NCI-H2107 treated with DMSO at 0.1 percent for 48 hours (cell line): ENCODE measurements around the gene TTR.

Source experiments
- DNase-seq: peaks from one replicate; lab custom pipeline; 2025; ENCODE audit not compliant: unreplicated experiment; lab: John Stamatoyannopoulos, UW

The TTR gene

DNA sequence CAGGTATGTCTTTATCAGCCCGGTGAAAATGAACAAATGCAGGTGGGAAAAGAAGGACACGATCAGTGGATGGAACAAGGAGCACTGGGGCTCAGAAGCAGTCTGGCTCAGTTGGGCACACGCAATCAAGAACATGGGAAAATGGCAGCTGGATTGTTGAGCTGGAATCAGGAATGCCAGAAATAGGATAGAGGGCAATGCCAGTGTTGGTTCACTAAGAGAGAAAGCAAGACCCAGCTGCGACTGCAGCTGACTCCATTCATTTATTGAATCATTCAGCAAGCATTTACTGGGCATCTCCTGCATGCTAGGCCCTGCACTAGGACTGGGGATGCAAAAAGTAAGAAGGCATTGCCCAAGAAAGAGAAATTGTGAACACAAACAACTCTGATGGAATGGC lies 13.6 kb upstream of the TTR start:
- DNase-seq = no peak

DNA sequence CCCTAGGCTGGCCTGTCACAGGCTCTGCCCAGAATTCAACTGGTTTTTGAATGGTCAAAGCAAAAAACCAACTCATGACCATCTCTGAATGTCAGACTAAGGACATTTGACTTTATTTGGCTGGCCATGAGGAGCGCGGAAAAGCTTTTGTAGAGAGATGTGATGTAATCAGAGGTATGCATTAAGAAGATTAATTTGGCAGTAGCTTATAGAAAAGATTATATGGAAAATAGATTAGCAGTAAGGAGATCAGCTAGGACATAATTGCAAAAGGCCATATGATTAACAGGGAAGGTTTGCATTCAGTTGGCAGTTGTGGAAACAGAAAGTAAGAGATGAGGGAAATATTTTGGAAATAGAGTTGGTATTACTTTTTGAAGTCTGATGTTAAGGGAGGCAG lies 12.3 kb upstream of the TTR start:
- no peak for DNase-seq

DNA sequence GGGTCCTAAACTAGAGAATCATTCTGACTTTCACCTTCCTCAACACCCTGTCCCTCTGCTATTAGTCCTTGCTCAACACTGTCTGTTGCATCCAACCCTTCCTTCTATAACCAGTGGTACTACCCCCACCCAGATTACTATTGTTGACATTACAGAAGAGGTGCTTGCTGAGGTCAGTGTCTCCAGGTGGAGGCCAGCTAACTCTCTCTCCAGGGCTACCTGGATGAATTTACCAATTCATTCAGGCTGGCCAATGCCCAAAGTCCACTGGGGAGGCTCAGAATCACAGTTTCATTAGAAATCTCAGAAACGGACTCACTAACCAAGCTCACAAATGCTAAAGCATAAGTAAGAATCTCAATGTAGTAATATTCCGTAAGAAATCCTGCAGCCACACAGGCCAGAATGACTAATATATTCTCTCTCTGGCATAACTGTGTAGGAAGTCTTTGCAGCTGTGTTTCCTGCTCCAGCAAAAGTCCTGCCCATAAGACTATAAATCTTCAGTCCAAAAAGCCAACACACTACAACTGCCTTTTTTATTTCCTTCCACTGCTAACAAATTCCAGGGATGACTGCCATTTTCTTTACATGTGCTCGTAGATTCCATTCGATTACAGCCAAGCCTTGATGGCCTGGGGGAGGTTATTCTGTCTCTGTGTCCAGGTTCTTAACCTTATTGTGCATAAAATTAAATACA lies 10.0 kb upstream of the TTR start:
- DNase-seq = no peak

DNA sequence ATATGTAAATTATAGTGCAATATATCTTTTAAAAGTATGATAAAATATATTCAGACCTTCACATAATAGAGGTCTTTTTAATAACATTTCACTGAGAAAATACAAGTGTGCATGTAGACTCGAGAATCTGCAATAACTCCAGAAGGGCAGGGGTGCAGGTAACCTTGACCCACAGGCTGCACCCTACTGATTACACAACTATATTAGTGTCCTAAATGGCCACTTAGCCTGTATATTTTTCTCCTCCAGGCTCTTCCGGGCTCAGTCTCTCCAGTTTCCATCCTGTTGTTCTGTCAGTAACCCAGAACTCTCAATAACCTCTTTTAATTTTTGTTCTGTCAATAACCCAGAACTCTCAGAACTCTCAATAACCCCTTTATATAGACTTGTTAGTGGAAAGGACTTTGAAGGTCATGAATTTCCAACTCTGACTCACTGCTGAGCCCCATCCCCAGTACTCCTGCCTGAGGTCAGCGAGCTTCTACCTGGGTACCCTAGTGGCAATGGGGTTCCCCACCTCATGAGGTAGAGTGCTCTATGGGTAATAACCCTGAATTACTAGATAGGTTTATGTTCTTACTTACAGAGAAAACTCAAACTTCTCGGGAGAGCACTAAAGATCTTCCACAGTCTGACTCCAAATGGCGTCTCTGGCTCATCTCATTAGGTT lies 8.4 kb upstream of the TTR start:
- DNase-seq = no peak

DNA sequence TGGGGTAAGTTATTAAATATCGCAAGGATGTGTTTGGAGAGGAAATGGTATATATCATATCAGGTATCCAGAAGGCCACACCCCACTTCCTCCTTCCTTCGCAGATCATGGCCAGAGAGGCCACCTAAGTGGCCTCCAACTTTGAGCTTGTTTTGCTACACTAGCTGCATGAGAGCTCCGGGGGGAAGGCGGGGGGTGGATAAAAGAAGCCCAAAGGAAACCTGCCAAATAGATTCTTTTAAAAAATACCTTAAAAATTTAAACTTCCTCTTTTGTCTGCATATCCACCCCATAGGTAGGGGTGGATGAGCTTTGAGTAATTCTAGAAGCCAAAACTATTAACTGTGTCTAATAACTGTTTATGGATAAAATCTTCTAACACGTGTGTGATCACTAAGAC lies 5.7 kb upstream of the TTR start:
- DNase-seq = no peak

DNA sequence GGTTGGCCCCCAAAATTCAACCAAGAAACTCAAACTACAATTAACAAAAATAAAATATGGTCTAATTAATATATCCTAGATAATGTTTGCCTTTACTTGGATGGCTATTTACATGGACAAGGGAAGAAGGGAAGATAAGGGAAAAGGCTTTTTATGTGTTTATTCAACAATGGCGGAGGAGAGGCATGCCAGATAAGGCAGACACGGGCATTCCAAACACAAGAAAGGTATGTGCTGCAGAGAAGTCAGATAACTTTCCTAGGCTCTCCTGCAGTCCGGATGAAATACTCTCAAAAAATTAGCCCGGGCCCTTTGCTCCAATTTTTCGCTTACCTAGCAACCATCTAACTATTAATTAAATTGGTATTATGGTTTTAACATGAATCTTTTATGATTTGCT lies 5.1 kb upstream of the TTR start:
- DNase-seq = no peak

DNA sequence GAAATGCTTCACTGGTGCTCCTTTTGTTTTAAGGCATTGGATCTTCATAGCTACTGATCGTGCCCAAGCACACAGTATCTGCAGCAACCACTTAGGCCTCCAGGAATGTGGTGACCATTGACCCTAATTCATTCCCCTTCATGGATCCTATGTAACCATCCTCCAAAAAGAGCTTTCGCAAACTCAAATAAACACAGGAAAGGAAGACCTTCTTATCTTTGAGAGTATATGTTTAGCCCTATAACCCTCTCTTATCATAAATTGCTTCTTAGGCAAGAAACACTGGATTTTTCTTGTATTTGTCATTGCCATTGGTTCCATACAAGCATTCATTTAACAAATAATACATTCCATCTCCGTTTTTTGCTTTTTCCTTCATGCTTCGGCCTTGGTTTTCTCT lies 4.1 kb upstream of the TTR start:
- DNase-seq = no peak

DNA sequence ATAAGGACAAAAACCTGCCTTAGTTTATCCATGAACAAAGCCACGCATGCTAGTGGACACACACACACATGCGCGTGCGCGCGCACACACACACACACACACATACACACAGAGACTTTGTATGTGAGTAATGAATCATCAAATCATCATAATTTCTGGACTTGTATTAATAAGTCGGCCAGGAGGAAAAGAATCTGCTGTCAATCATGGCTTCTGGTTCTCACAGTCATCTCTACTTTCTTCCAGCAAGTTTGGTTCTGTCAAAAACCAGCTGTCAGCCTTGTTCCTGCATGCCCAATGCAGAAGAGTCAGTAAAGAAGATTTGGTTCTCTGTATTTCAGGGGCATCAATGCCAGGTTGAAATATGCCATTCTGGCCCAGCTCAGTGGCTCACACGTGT lies 1.1 kb upstream of the TTR start:
- no peak for DNase-seq

DNA sequence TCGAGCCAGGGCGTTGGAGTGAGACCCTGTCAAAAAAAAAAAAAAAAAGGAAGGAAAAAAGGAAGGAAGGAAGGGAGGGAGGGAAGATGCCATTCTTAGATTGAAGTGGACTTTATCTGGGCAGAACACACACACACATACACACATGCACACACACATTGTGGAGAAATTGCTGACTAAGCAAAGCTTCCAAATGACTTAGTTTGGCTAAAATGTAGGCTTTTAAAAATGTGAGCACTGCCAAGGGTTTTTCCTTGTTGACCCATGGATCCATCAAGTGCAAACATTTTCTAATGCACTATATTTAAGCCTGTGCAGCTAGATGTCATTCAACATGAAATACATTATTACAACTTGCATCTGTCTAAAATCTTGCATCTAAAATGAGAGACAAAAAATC lies 564 bp upstream of the TTR start:
- no peak for DNase-seq

DNA sequence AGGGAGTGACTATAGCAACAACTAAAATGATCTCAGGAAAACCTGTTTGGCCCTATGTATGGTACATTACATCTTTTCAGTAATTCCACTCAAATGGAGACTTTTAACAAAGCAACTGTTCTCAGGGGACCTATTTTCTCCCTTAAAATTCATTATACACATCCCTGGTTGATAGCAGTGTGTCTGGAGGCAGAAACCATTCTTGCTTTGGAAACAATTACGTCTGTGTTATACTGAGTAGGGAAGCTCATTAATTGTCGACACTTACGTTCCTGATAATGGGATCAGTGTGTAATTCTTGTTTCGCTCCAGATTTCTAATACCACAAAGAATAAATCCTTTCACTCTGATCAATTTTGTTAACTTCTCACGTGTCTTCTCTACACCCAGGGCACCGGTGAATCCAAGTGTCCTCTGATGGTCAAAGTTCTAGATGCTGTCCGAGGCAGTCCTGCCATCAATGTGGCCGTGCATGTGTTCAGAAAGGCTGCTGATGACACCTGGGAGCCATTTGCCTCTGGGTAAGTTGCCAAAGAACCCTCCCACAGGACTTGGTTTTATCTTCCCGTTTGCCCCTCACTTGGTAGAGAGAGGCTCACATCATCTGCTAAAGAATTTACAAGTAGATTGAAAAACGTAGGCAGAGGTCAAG lies 955 bp downstream of the TTR start:
- DNase-seq = no peak

DNA sequence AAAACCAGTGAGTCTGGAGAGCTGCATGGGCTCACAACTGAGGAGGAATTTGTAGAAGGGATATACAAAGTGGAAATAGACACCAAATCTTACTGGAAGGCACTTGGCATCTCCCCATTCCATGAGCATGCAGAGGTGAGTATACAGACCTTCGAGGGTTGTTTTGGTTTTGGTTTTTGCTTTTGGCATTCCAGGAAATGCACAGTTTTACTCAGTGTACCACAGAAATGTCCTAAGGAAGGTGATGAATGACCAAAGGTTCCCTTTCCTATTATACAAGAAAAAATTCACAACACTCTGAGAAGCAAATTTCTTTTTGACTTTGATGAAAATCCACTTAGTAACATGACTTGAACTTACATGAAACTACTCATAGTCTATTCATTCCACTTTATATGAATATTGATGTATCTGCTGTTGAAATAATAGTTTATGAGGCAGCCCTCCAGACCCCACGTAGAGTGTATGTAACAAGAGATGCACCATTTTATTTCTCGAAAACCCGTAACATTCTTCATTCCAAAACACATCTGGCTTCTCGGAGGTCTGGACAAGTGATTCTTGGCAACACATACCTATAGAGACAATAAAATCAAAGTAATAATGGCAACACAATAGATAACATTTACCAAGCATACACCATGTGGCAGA lies 3.6 kb downstream of the TTR start:
- DNase-seq = no peak

DNA sequence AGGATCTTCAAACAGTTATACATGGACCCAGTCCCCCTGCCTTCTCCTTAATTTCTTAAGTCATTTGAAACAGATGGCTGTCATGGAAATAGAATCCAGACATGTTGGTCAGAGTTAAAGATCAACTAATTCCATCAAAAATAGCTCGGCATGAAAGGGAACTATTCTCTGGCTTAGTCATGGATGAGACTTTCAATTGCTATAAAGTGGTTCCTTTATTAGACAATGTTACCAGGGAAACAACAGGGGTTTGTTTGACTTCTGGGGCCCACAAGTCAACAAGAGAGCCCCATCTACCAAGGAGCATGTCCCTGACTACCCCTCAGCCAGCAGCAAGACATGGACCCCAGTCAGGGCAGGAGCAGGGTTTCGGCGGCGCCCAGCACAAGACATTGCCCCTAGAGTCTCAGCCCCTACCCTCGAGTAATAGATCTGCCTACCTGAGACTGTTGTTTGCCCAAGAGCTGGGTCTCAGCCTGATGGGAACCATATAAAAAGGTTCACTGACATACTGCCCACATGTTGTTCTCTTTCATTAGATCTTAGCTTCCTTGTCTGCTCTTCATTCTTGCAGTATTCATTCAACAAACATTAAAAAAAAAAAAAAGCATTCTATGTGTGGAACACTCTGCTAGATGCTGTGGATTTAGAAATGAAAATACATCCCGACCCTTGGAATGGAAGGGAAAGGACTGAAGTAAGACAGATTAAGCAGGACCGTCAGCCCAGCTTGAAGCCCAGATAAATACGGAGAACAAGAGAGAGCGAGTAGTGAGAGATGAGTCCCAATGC lies 4.6 kb downstream of the TTR start:
- no peak for DNase-seq

DNA sequence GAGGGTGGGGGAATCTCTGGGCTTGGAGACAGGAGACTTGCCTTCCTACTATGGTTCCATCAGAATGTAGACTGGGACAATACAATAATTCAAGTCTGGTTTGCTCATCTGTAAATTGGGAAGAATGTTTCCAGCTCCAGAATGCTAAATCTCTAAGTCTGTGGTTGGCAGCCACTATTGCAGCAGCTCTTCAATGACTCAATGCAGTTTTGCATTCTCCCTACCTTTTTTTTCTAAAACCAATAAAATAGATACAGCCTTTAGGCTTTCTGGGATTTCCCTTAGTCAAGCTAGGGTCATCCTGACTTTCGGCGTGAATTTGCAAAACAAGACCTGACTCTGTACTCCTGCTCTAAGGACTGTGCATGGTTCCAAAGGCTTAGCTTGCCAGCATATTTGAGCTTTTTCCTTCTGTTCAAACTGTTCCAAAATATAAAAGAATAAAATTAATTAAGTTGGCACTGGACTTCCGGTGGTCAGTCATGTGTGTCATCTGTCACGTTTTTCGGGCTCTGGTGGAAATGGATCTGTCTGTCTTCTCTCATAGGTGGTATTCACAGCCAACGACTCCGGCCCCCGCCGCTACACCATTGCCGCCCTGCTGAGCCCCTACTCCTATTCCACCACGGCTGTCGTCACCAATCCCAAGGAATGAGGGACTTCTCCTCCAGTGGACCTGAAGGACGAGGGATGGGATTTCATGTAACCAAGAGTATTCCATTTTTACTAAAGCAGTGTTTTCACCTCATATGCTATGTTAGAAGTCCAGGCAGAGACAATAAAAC lies 6.5 kb downstream of the TTR start:
- no peak for DNase-seq

DNA sequence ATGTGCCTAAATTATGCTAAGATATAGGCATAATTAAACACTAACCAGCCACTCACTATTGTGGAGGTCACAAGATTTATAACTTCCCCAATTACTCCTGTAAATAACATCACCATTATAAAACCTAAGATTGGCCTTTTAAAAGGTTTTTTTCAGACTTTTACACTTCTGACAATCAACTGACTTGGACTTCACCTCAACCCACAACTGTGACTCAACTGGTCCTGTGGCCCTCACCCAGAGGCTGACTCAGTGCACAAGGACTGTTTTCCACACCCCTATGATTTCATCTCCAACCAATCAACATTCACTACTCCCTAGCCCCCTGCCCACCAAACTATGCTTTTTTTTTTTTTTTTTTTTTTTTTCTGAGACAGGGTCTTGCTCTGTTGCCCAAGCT lies 11.6 kb downstream of the TTR start:
- DNase-seq = no peak

DNA sequence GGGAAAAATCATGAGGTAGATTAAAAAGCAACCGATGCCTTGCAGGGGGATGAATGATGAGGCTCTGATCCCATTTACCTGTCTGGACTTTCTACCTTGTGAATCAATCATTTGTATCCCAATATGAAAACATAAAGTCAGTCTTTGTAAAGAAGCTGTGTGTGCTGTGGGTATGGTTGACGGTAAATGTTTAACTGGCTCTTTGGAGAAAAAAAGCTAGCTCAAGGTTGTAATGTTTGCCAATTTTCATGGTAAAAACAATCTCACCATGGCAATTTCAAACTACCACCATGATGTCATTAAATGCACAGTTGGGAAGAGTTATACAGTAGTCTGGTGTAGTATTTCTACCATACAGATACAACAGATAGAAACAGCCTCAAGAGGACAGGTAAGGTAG lies 14.6 kb downstream of the TTR start:
- no peak for DNase-seq

DNA sequence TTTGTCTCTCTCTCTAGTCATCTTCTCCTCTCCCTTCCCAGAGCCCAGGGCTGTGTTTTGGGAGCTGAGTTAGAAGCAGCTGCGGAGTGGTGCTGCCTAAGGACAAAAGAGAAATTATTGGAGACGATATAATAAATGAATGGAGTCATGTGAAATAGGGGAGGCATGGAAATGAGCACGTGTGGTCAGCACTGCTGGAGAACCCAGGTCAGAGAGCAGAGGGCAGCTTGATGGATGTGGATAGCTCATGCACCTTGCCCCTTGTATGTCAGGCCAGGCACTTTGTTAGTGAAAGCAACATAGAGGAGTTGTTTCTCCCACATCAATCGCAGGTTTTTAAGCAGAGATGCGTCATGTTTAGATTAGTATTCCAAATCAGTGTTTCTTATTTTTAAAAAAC lies 15.7 kb downstream of the TTR start:
- no peak for DNase-seq

DNA sequence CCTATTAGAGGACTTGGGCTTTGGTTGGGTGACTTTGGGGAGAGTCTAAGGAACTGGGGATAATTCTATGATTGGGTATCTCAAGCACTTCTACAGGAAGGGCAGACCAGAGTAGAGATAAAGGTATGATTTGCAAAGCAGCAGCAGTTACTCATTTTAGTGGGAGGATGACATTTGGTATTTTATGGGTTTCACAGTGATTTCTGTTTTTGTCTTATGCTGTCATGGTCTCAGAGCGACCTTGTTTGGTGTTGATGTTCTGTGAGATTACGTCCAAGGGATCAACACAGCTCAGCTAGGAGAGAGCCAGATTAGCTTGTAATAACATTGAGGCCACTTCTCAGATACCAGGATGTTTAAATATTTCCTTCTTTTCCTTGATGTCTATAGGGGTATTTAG lies 18.2 kb downstream of the TTR start:
- DNase-seq = no peak

DNA sequence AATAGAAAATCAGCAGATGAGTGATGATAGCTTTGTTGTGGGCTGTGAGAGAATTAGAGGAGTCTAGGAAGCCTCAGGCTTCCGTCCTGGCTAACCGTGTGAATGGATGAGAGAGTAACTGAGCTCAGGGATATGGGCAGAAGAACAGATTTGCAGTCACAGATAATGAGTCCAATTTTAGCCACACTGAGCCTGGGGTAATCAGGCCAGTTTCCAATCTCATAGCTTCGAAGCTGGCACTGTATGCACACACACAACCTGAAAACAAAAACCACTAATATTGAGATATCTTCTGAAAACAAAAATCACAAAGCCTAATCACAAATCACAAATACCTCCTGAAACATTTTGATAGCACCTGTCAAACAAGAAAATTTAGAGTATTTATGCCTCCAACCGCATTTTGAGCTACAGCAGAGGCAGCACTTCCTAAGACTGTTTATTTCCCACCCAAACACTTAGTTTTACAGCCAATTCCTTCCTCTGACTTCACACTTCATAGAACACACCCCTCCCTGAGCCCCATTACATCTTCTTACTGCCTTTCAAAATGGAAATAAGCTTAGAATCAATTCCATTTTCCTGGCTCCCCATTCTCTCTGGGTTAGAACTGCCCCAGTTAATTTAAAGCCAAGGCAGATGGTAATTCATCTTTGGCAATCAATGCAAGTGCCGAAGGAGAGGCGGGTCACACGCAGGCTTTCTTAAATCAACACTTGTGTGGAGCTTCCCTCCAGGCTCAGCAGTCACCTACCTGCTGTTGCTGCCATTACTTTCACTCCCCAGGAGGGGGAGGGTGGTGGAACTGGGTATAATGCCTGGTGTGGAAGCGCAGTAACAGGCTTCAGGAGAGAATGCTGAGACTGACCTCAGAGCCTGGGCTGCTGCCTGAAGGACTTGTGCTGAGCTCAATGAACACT lies 18.9 kb downstream of the TTR start:
- DNase-seq = no peak

DNA sequence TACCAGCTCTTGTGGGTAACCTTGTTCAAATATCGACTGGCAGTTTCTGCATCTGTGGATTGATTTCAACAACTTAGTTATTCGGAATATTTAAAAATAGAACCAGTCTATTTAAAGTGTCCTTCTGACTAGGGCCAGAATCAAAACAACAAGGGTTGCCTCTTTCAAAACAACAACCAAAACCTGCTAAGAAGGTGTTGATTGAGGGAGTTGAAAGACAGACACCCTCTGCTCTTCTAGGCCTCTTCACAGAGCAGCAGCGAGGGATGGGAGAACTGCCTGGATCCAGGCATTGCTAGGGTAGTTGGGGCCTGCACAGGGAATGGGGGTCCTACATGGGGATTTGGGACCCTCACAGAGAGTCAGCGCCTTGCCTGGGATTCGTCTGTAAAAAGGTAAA lies 19.8 kb downstream of the TTR start:
- DNase-seq = no peak

DNA sequence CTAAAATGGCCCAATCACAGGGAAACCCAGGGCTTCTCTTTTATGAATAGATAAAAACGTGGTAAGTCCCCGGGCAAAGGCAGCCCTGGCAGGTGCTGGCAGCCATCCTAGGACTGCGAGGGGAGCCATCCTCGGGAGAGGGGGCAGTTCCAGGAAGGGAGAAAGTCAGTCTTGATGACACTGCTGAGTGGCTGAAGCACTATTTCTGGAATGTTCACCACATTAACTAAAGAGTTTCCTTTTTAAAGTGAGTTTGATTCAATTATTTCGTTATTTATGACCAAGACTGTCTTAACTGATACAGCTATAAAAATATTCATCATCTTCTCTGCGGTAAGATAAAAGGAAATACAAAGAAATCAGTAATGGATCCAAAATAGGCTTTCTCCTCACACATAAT lies 20.4 kb downstream of the TTR start:
- DNase-seq = no peak
